ENCODE results near the gene CTNNA2. TPM values are rescaled to one million over a fixed set of nuclear protein-coding genes. Genes with fewer than 3 reads are reported as not detected.

Gene CTNNA2
- total RNA-seq, 4 donors from 2014 or later, result not detected

GRCh38 chr2:80351231-80351630 lies 838.4 kb downstream of the CTNNA2 start:
- no peak for TF ChIP-seq CTCF (IDR thresholded peaks at IDR 0.05; ENCODE audit: low read depth)

- TF ChIP-seq CTCF (IDR thresholded peaks at IDR 0.05; ENCODE audit: low read depth), result no peak
Measured at GRCh38 chr2:80354858-80355257, 842.0 kb downstream of the CTNNA2 start.

DNA sequence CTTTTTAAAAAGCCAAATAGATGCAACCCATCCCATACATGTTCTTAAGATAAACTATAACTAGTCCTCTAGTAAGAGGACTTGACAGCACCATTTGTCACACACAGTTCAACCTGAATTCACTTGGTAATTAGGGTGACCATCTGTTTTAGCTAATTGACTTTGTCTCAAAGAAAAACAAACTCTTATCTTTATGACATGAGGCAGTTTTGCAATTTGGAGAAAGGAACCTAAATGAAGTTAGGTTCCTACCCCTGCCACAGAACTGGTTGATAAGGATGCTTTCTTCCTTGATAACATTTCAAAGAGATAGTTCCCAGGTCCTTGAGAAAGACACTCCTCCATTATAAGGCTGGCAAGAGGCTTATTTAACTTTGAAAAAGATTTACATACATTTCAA lies 849.1 kb downstream of the CTNNA2 start:
- TF ChIP-seq CTCF (IDR thresholded peaks at IDR 0.05; ENCODE audit: low read depth), result no peak

- no peak for TF ChIP-seq CTCF (IDR thresholded peaks at IDR 0.05; ENCODE audit: low read depth)
Measured at GRCh38 chr2:80363330-80363729, 850.5 kb downstream of the CTNNA2 start.

- TF ChIP-seq CTCF (IDR thresholded peaks at IDR 0.05; ENCODE audit: low read depth), result no peak
Measured at GRCh38 chr2:80363791-80364349, 851.0 kb downstream of the CTNNA2 start.

- no peak for TF ChIP-seq CTCF (IDR thresholded peaks at IDR 0.05; ENCODE audit: low read depth)
Measured at GRCh38 chr2:80364524-80365212, 851.8 kb downstream of the CTNNA2 start.

- no peak for TF ChIP-seq CTCF (IDR thresholded peaks at IDR 0.05; ENCODE audit: low read depth)
Measured at GRCh38 chr2:80365762-80366161, 852.9 kb downstream of the CTNNA2 start.

Data from subcutaneous adipose tissue (tissue), 4 donors.